Effector memory CD4-positive, alpha-beta T cell (primary cell): ENCODE measurements around the gene DGKQ.
A peak's percentile ranks its signal among the peaks of the same experiment; 100 is the strongest.
"Not testable (repeated sequence)": the region's sequence is repeated elsewhere in the genome, so short reads cannot be mapped to it uniquely, and the experiment has no call there.

Source experiments
- DNase-seq, 3 donors: peaks; one replicate each; pipeline ENCODE4 v3.0.0-alpha.2; 2020
- H3K27ac ChIP-seq: 2 replicates; pipeline ENCODE4 v1.7.0; 2013; ENCODE audit warnings: mild to moderate bottlenecking, low read length, moderate library complexity; ENCODE audit not compliant: insufficient read depth, poor library complexity, severe bottlenecking
- H3K27me3 ChIP-seq: replicated peaks from 2 replicates; pipeline ENCODE4 v1.7.0; 2013; ENCODE audit warnings: mild to moderate bottlenecking, low read length; ENCODE audit not compliant: insufficient read depth, control insufficient read depth, poor library complexity, severe bottlenecking
- H3K36me3 ChIP-seq: 2 replicates; pipeline ENCODE4 v1.7.0; 2013; ENCODE audit warnings: mild to moderate bottlenecking, low read length, moderate library complexity; ENCODE audit not compliant: control insufficient read depth, insufficient read depth
- H3K4me1 ChIP-seq: 2 replicates; pipeline ENCODE4 v1.7.0; 2013; ENCODE audit warnings: low read length, mild to moderate bottlenecking; ENCODE audit not compliant: control insufficient read depth, insufficient read depth, poor library complexity, severe bottlenecking
- H3K4me3 ChIP-seq: 2 replicates; pipeline ENCODE4 v1.7.0; 2013; ENCODE audit warnings: low read length, low read depth, mild to moderate bottlenecking; ENCODE audit not compliant: insufficient read depth, poor library complexity, severe bottlenecking
- H3K9me3 ChIP-seq: 2 replicates; pipeline ENCODE4 v1.7.0; 2013; ENCODE audit warnings: mild to moderate bottlenecking, low read length, moderate library complexity; ENCODE audit not compliant: control insufficient read depth

Gene DGKQ

GRCh38 chr4:986879-987623, 13.7 kb upstream of the DGKQ start, which contains the start of gene IDUA:
IDUA (plus strand) TSS chr4:987044; CDS start chr4:987085, 41 bp downstream.
- H3K36me3 ChIP-seq, result peaks cover 12% of the 10 kb centered on the region
- peak; percentile 72 to 81 (median 78) for DNase-seq
- H3K27ac ChIP-seq, result peak within 1 kb of the TSS; percentile 65

GRCh38 chr4:986428-986878, 13.1 kb upstream of the DGKQ start:
- Histone ChIP-seq H3K27me3 (no peaks in the 10 kb centered on the region), H3K9me3 (no peaks in the 10 kb centered on the region), H3K4me3 (peak overlapping the region; percentile 61), H3K36me3 (peaks cover 12% of the 10 kb centered on the region), H3K4me1 (peaks cover 15% of the 10 kb centered on the region), H3K27ac (peak overlapping the region; percentile 65)
- no peak for DNase-seq

More at GRCh38 chr4:986879-987623, 13.7 kb upstream of the DGKQ start, which contains the start of gene IDUA:
- H3K27me3 ChIP-seq, result no peaks in the 10 kb centered on the region
- peaks cover 15% of the 10 kb centered on the region for H3K4me1 ChIP-seq
- peak within 1 kb of the TSS; percentile 61 for H3K4me3 ChIP-seq
- H3K9me3 ChIP-seq, result no peaks in the 10 kb centered on the region

GRCh38 chr4:985123-985830, 11.9 kb upstream of the DGKQ start:
- Histone ChIP-seq H3K27me3 (no peaks in the 10 kb centered on the region), H3K4me1 (peaks cover 15% of the 10 kb centered on the region), H3K4me3 (peak overlapping the region; percentile 55), H3K27ac (no peak overlapping the region), H3K9me3 (no peaks in the 10 kb centered on the region), H3K36me3 (peaks cover 7% of the 10 kb centered on the region)
- DNase-seq, result peak; percentile 28 to 56 (median 49)

- no peaks in the 10 kb centered on the region for H3K9me3 ChIP-seq
- no peaks in the 10 kb centered on the region for H3K27me3 ChIP-seq
- H3K4me1 ChIP-seq, result peaks cover 15% of the 10 kb centered on the region
- DNase-seq, result no peak
- H3K4me3 ChIP-seq, result peak overlapping the region; percentile 55
- H3K36me3 ChIP-seq, result no peaks in the 10 kb centered on the region
- no peak overlapping the region for H3K27ac ChIP-seq
Measured at GRCh38 chr4:984336-985054, 11.1 kb upstream of the DGKQ start.

- no peaks in the 10 kb centered on the region for H3K27me3 ChIP-seq
- DNase-seq, result no peak
- H3K9me3 ChIP-seq, result no peaks in the 10 kb centered on the region
- H3K4me1 ChIP-seq, result peaks cover 14% of the 10 kb centered on the region
- H3K4me3 ChIP-seq, result no peak overlapping the region
- H3K27ac ChIP-seq, result no peak overlapping the region
- H3K36me3 ChIP-seq, result no peaks in the 10 kb centered on the region
Measured at GRCh38 chr4:982814-983213, 9.4 kb upstream of the DGKQ start.

- DNase-seq, result no peak
- H3K27me3 ChIP-seq, result no peaks in the 10 kb centered on the region
Measured at GRCh38 chr4:982291-982690, 8.9 kb upstream of the DGKQ start.

GRCh38 chr4:978957-979701, 5.8 kb upstream of the DGKQ start:
- Histone ChIP-seq H3K27me3 (no peaks in the 10 kb centered on the region), H3K9me3 (no peaks in the 10 kb centered on the region), H3K27ac (no peak overlapping the region), H3K4me1 (no peaks in the 10 kb centered on the region), H3K36me3 (no peaks in the 10 kb centered on the region), H3K4me3 (no peak overlapping the region)
- DNase-seq, result no peak

More at GRCh38 chr4:982291-982690, 8.9 kb upstream of the DGKQ start:
- Histone ChIP-seq H3K27ac (no peak overlapping the region), H3K4me3 (no peak overlapping the region), H3K9me3 (no peaks in the 10 kb centered on the region), H3K36me3 (no peaks in the 10 kb centered on the region), H3K4me1 (peaks cover 9% of the 10 kb centered on the region)

- DNase-seq, H3K36me3 ChIP-seq, H3K4me3 ChIP-seq, H3K9me3 ChIP-seq, H3K27ac ChIP-seq, H3K27me3 ChIP-seq: not testable (repeated sequence)
- H3K4me1 ChIP-seq, result peaks cover 15% of the 10 kb centered on the region
Measured at GRCh38 chr4:976016-976415, 2.6 kb upstream of the DGKQ start.

- no peak for DNase-seq
- no peaks in the 10 kb centered on the region for H3K27me3 ChIP-seq
- H3K4me1 ChIP-seq, result peaks cover 15% of the 10 kb centered on the region
- H3K4me3 ChIP-seq, result no peak overlapping the region
- no peaks in the 10 kb centered on the region for H3K36me3 ChIP-seq
- no peak overlapping the region for H3K27ac ChIP-seq
- H3K9me3 ChIP-seq, result no peaks in the 10 kb centered on the region
Measured at GRCh38 chr4:974668-975067, 1.3 kb upstream of the DGKQ start.
